Spleen (tissue), 11 donors: ENCODE results near the gene ZMIZ1. TPM values are rescaled to one million over a fixed set of nuclear protein-coding genes. Genes with fewer than 3 reads are reported as not detected.

Experiments used
- DNase-seq: peaks from one replicate; pipeline ENCODE4 v3.0.0-alpha.2; 2020
- H3K27ac ChIP-seq, 8 donors: fragments of 200-600 bp; sonication (generic) in 7 of 8; 1 replicate in 4 of 8; 2 replicates in 4 of 8; pipeline versions ENCODE4 v1.5.0 to v1.8.0; 2016 to 2021; ENCODE audit warnings: inconsistent platforms in 4 of 8, mild to moderate bottlenecking in 4 of 8, moderate library complexity in 1 of 8
- H3K27me3 ChIP-seq, 7 donors: fragments of 200-600 bp; sonication (generic) in 6 of 7; replicated peaks in 1 of 7; 1 replicate in 4 of 7; 2 replicates in 3 of 7; pipeline versions ENCODE4 v1.5.0 to v1.8.0; 2016 to 2021; ENCODE audit warnings: inconsistent platforms in 3 of 7, mild to moderate bottlenecking in 1 of 7
- H3K36me3 ChIP-seq, 6 donors: fragments of 200-600 bp; sonication (generic) in 5 of 6; 1 replicate in 4 of 6; 2 replicates in 2 of 6; pipeline versions ENCODE4 v1.5.0 to v1.8.0; 2016 to 2021; ENCODE audit warnings: inconsistent platforms in 2 of 6
- H3K4me1 ChIP-seq, 6 donors: fragments of 200-600 bp; sonication (generic) in 5 of 6; 1 replicate in 3 of 6; 2 replicates in 3 of 6; pipeline versions ENCODE4 v1.5.0 to v1.8.0; 2016 to 2021; ENCODE audit warnings: inconsistent platforms in 3 of 6
- H3K4me3 ChIP-seq, 8 donors: fragments of 200-600 bp; sonication (generic) in 7 of 8; 1 replicate in 4 of 8; 2 replicates in 4 of 8; pipeline versions ENCODE4 v1.5.0 to v1.8.0; 2016 to 2021; ENCODE audit warnings: inconsistent platforms in 4 of 8, mild to moderate bottlenecking in 4 of 8, moderate library complexity in 2 of 8
- H3K9me3 ChIP-seq, 8 donors: fragments of 200-600 bp; sonication (generic) in 7 of 8; 1 replicate in 4 of 8; 2 replicates in 4 of 8; pipeline versions ENCODE4 v1.5.0 to v1.8.0; 2016 to 2021; ENCODE audit warnings: inconsistent platforms in 4 of 8
- CTCF ChIP-seq, 11 experiments: fragments of 200-600 bp in 7 of 11; fragments of 450-650 bp in 4 of 11; sonication (generic) in 4 of 11; IDR thresholded peaks in 8 of 11; conservative IDR thresholded peaks in 3 of 11; 1 replicate in 7 of 11; 2 replicates in 4 of 11; pipeline versions ENCODE4 v1.4.0 to v1.8.0; 2016 to 2021; ENCODE audit warnings: antibody characterized with exemption in 11 of 11, inconsistent platforms in 4 of 11, mild to moderate bottlenecking in 1 of 11
- POLR2A ChIP-seq, 3 donors: fragments of 450-650 bp; IDR thresholded peaks; one replicate each; pipeline ENCODE4 v1.5.1; 2017; ENCODE audit warnings: antibody characterized with exemption in 3 of 3, mild to moderate bottlenecking in 1 of 3
- POLR2AphosphoS5 ChIP-seq, 3 donors: sonication (generic); formaldehyde crosslinking; IDR thresholded peaks; one replicate each; pipeline ENCODE4 v1.5.1; 2017; ENCODE audit warnings: antibody characterized with exemption in 3 of 3
- WGBS, 5 donors: extraction: QIAGEN DNeasy Blood & Tissue Kit in 3 of 5; methylation state at CpG; one replicate each; pipeline versions ENCODE4 v1.1.5 to v1.1.7; 2013 to 2018; 5-methylcytosine and 5-hydroxymethylcytosine counted together
- intact Hi-C: fragments of 100-400 bp; cut with DNase I; formaldehyde crosslinking; loops from one replicate; pipeline ENCODE4 v1.15.0; 2023; ENCODE audit warnings: low total_unique reads
- polyA plus RNA-seq, 3 donors: library from polyadenylated mRNA; stranded (reverse); fragments of 200-250 nt; gene quantifications; one replicate each; pipeline ENCODE4 v1.2.1, GENCODE V29; 2013
- total RNA-seq, 7 donors: library from RNA; depleted of rRNA in 3 of 7; stranded (reverse); fragments of >200 nt in 3 of 7; fragmentation: NEBNext Ultra II Directional in 4 of 7; extraction: Animal tissue kit (Norgen Biotek cat#: 25700) in 4 of 7; gene quantifications; one replicate each; pipeline versions ENCODE4 v1.1.0 to v1.2.1, GENCODE V29; 2016 to 2021
- donor health status: healthy with polysubstance abuse.
- donor health status: DM: no; HTN: no; CAD: no; lungs with moderate emphysema.
- donor health status: DM: no; HTN: no; CAD: no.
- donor health status: Bipolar disorder and iron deficiency.
- donor health status: healthy.
- donor health status: DM: no; HTN: no; CAD: no.
- donor health status: DM: yes; HTN: yes; CAD: no.

Gene ZMIZ1
- total and polyA plus RNA-seq, 10 donors: 10.7 to 210 (median 125) TPM

- Histone ChIP-seq H3K4me3 (no peak overlapping the region), H3K36me3 (peaks cover 0 to 22% (median 0%) of the 10 kb centered on the region in 6 donors), H3K4me1 (peaks cover 29 to 100% (median 82%) of the 10 kb centered on the region in 6 donors), H3K9me3 (no peaks in the 10 kb centered on the region), H3K27me3 (no peaks in the 10 kb centered on the region), H3K27ac (peak overlapping the region; percentile 57 to 95 (median 77))
- 57 to 78% (median 62%) methylated on average over 7 of the region's 7 CpGs for WGBS, 5 donors
- TF ChIP-seq CTCF (IDR thresholded peaks at IDR 0.05 in 8 of 11, conservative IDR thresholded peaks at IDR 0.05 in 3 of 11) (no peak), POLR2AphosphoS5 (IDR thresholded peaks at IDR 0.05) (peak in 2 of 3 donors; percentile 53 to 54)
- intact Hi-C loops: no loop called here
- DNase-seq: no peak
Observed at GRCh38 chr10:79179164-79179956, 110.6 kb downstream of the ZMIZ1 start.

GRCh38 chr10:79179957-79180309 is 111.2 kb downstream of the ZMIZ1 start:
- peaks cover 0 to 16% (median 0%) of the 10 kb centered on the region in 6 donors for H3K36me3 ChIP-seq
- H3K4me1 ChIP-seq: peaks cover 35 to 100% (median 85%) of the 10 kb centered on the region in 6 donors
- DNase-seq: no peak
- no peak overlapping the region for H3K4me3 ChIP-seq
- H3K27ac ChIP-seq: peak overlapping the region; percentile 6 to 95 (median 77)
- H3K27me3 ChIP-seq: no peaks in the 10 kb centered on the region
- WGBS, 5 donors: 50 to 58% (median 57%) methylated on average over 6 to 7 of the region's 7 CpGs
- intact Hi-C loops: no loop called here
- TF ChIP-seq POLR2AphosphoS5 (IDR thresholded peaks at IDR 0.05) (no peak), POLR2A (IDR thresholded peaks at IDR 0.05) (no peak), CTCF (IDR thresholded peaks at IDR 0.05 in 8 of 11, conservative IDR thresholded peaks at IDR 0.05 in 3 of 11) (no peak)
- H3K9me3 ChIP-seq: no peaks in the 10 kb centered on the region

DNA sequence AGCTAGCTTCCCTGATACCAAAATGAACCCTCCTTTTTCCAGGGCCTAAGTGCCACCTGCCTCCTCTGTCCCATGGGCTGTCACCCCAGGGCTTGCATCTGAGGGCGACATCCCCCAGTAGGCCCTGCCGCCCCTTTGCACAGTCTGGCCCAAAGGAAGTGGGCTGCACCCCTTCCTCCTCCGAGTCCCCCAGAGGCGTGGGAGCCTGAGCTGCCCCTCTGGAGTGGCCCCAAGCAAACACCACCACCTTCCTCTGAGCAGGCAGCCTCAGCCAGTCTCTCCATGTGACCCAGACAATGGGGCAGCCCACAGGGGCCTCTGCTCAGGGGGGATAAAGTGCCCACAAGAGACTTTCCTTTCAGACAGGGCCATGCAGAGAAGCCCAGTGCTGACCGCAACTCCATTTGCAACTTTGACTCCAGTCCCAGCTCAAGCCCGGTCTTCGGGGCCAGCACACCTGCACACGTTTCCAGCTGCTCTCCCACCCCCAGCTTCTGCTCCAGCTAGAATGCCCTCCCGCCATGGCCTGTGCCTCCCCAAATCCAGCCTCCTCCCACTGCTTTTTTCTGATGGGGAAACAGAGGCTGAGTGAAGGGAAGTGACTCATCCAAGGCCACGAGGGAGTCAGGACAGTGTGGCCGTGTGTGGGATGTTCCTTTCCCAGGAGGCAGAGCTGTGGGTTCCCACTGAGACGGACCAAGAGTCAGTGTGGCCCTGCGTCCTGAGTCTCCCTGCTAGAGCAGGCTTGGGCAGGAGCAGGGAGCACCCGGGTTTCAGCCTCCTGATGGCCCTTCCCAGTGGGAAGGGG is 111.9 kb downstream of the ZMIZ1 start:
- Histone ChIP-seq H3K4me1 (peaks cover 42 to 100% (median 85%) of the 10 kb centered on the region in 6 donors), H3K36me3 (peaks cover 0 to 15% (median 0%) of the 10 kb centered on the region in 6 donors), H3K27ac (peak overlapping the region; percentile 36 to 95 (median 77)), H3K4me3 (no peak overlapping the region), H3K9me3 (no peaks in the 10 kb centered on the region), H3K27me3 (no peaks in the 10 kb centered on the region)
- intact Hi-C loops: no loop called here
- no peak for DNase-seq
- WGBS, 5 donors: 49 to 60% (median 51%) methylated on average over 9 to 14 of the region's 14 CpGs
- TF ChIP-seq CTCF (IDR thresholded peaks at IDR 0.05 in 8 of 11, conservative IDR thresholded peaks at IDR 0.05 in 3 of 11) (no peak), POLR2AphosphoS5 (IDR thresholded peaks at IDR 0.05) (peak in 1 of 3 donors; percentile 7), POLR2A (IDR thresholded peaks at IDR 0.05) (no peak)

- no peaks in the 10 kb centered on the region for H3K27me3 ChIP-seq
- TF ChIP-seq CTCF (IDR thresholded peaks at IDR 0.05 in 8 of 11, conservative IDR thresholded peaks at IDR 0.05 in 3 of 11): no peak
- no peak for TF ChIP-seq POLR2A (IDR thresholded peaks at IDR 0.05)
- no peak for TF ChIP-seq POLR2AphosphoS5 (IDR thresholded peaks at IDR 0.05)
- no peak for DNase-seq
- no peaks in the 10 kb centered on the region for H3K9me3 ChIP-seq
- H3K36me3 ChIP-seq: peaks cover 0 to 15% (median 0%) of the 10 kb centered on the region in 6 donors
- WGBS, 5 donors: 33 to 72% (median 60%) methylated on average over 2 to 8 of the region's 8 CpGs
- H3K4me1 ChIP-seq: peaks cover 43 to 100% (median 88%) of the 10 kb centered on the region in 6 donors
- H3K4me3 ChIP-seq: no peak overlapping the region
- H3K27ac ChIP-seq: peak overlapping the region; percentile 36 to 95 (median 77)
- intact Hi-C loops: no loop called here
Observed at GRCh38 chr10:79181227-79181626, 112.5 kb downstream of the ZMIZ1 start.
